Stomach (tissue), 4 donors: Measurements from ENCODE around the gene PER1.

Source experiments
- EP300 ChIP-seq: sonication (generic); formaldehyde crosslinking; IDR thresholded peaks from one replicate; pipeline ENCODE4 v1.6.1; 2017; ENCODE audit warnings: antibody characterized with exemption
- TF ChIP-seq, protein P1 (sequence below), 7 experiments: fragments of 450-650 bp in 4 of 7; fragments of 200-600 bp in 3 of 7; sonication (generic) in 3 of 7; IDR thresholded peaks; one replicate each; pipeline ENCODE4 v1.5.1; 2016 to 2019; ENCODE audit warnings: antibody characterized with exemption in 7 of 7, control low read depth in 2 of 7, mild to moderate bottlenecking in 1 of 7

DNA sequence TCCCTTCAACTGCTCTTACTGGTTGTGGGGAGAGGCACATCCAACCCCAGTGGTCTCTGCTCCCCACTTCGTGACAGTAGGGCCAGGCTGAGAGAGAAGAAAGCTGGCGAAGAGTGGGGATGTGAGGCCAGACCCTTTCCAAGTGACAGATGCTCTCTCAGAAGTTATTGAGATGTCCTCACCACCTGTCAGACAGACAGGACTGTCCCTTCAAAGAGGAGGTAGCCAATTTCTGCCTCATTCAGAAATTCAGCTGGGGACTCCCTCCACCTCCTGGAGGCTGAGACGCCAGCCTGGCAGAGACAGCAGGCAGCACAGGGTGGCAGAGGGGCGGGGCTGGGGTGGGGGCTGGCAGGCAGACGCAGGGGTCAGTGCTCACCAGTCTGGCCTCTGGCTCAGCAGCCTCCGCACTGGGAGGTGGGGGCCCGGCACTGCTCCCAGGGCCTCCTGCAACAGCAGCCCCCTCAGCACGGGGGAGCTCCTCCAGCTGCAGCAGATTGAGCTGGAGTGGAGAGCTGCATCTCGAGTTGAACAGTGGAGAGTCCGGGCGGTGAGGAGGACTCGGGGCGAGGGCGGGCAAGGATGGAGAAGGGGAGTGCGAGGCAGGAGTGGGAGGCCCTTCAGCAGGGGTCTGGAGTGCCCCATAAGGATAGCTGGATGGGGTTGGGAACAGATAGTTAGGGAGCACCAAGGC, 9.2 kb downstream of the PER1 start:
- TF ChIP-seq, protein P1, sequence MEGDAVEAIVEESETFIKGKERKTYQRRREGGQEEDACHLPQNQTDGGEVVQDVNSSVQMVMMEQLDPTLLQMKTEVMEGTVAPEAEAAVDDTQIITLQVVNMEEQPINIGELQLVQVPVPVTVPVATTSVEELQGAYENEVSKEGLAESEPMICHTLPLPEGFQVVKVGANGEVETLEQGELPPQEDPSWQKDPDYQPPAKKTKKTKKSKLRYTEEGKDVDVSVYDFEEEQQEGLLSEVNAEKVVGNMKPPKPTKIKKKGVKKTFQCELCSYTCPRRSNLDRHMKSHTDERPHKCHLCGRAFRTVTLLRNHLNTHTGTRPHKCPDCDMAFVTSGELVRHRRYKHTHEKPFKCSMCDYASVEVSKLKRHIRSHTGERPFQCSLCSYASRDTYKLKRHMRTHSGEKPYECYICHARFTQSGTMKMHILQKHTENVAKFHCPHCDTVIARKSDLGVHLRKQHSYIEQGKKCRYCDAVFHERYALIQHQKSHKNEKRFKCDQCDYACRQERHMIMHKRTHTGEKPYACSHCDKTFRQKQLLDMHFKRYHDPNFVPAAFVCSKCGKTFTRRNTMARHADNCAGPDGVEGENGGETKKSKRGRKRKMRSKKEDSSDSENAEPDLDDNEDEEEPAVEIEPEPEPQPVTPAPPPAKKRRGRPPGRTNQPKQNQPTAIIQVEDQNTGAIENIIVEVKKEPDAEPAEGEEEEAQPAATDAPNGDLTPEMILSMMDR (IDR thresholded peaks at IDR 0.05) = no peak
- TF ChIP-seq EP300 = no peak
